HEK293 (cell line): ENCODE results near the gene IGFBP4.

Experiments
- EGR2 ChIP-seq: fragments of 450-650 bp; formaldehyde crosslinking; IDR thresholded peaks from 2 replicates; pipeline ENCODE4 v1.5.1; 2016; ENCODE audit warnings: low read depth, missing biosample characterization, missing genetic modification characterization
- KLF16 ChIP-seq: fragments of 450-650 bp; formaldehyde crosslinking; IDR thresholded peaks from 2 replicates; pipeline ENCODE4 v1.5.1; 2017; ENCODE audit warnings: missing biosample characterization, missing genetic modification characterization
- OSR2 ChIP-seq: fragments of 450-650 bp; formaldehyde crosslinking; IDR thresholded peaks from 2 replicates; pipeline ENCODE4 v1.5.1; 2016; ENCODE audit warnings: missing biosample characterization, missing genetic modification characterization
- PRDM2 ChIP-seq: fragments of 450-650 bp; formaldehyde crosslinking; IDR thresholded peaks from 2 replicates; pipeline ENCODE4 v1.5.1; 2016; ENCODE audit warnings: missing biosample characterization, missing genetic modification characterization, borderline replicate concordance
- REPIN1 ChIP-seq: fragments of 450-650 bp; formaldehyde crosslinking; IDR thresholded peaks from 2 replicates; pipeline ENCODE4 v1.5.1; 2017; ENCODE audit warnings: missing biosample characterization, missing genetic modification characterization, low read depth
- ZBTB20 ChIP-seq: fragments of 450-650 bp; formaldehyde crosslinking; IDR thresholded peaks from 2 replicates; pipeline ENCODE4 v1.5.1; 2016; ENCODE audit warnings: missing biosample characterization, missing genetic modification characterization
- ZBTB21 ChIP-seq: fragments of 450-650 bp; formaldehyde crosslinking; IDR thresholded peaks from 2 replicates; pipeline ENCODE4 v1.5.1; 2017; ENCODE audit warnings: missing biosample characterization, missing genetic modification characterization
- ZEB2 ChIP-seq: fragments of 450-650 bp; formaldehyde crosslinking; IDR thresholded peaks from 2 replicates; pipeline ENCODE4 v1.5.1; 2016; ENCODE audit warnings: missing biosample characterization, missing genetic modification characterization
- ZNF10 ChIP-seq: fragments of 450-650 bp; formaldehyde crosslinking; IDR thresholded peaks from 2 replicates; pipeline ENCODE4 v1.5.1; 2017; ENCODE audit warnings: missing biosample characterization, missing genetic modification characterization
- ZNF121 ChIP-seq: fragments of 450-650 bp; formaldehyde crosslinking; IDR thresholded peaks from 2 replicates; pipeline ENCODE4 v1.5.1; 2016; ENCODE audit warnings: missing biosample characterization, missing genetic modification characterization
- ZNF148 ChIP-seq: fragments of 450-650 bp; formaldehyde crosslinking; IDR thresholded peaks from 2 replicates; pipeline ENCODE4 v1.5.0; 2017; ENCODE audit warnings: missing biosample characterization, missing genetic modification characterization, borderline replicate concordance
- ZNF16 ChIP-seq: fragments of 450-650 bp; formaldehyde crosslinking; IDR thresholded peaks from 2 replicates; pipeline ENCODE4 v1.5.1; 2016; ENCODE audit warnings: low read depth, missing biosample characterization, missing genetic modification characterization
- ZNF202 ChIP-seq: fragments of 450-650 bp; formaldehyde crosslinking; IDR thresholded peaks from 2 replicates; pipeline ENCODE4 v1.5.1; 2016; ENCODE audit warnings: missing biosample characterization, missing genetic modification characterization, borderline replicate concordance
- ZNF266 ChIP-seq: fragments of 450-650 bp; formaldehyde crosslinking; IDR thresholded peaks from 2 replicates; pipeline ENCODE4 v1.5.1; 2016; ENCODE audit warnings: missing biosample characterization, missing genetic modification characterization, low read depth
- ZNF280D ChIP-seq: fragments of 450-650 bp; formaldehyde crosslinking; IDR thresholded peaks from 2 replicates; pipeline ENCODE4 v1.5.1; 2016; ENCODE audit warnings: missing biosample characterization, missing genetic modification characterization
- ZNF311 ChIP-seq: fragments of 450-650 bp; formaldehyde crosslinking; IDR thresholded peaks from 2 replicates; pipeline ENCODE4 v1.5.1; 2017; ENCODE audit warnings: missing biosample characterization, missing genetic modification characterization, borderline replicate concordance
- ZNF354C ChIP-seq: fragments of 450-650 bp; formaldehyde crosslinking; IDR thresholded peaks from 2 replicates; pipeline ENCODE4 v1.5.1; 2016; ENCODE audit warnings: missing biosample characterization, missing genetic modification characterization, low read depth, borderline replicate concordance
- ZNF426 ChIP-seq: fragments of 450-650 bp; formaldehyde crosslinking; IDR thresholded peaks from 2 replicates; pipeline ENCODE4 v1.5.1; 2017; ENCODE audit warnings: missing biosample characterization, missing genetic modification characterization, mild to moderate bottlenecking, inconsistent platforms, moderate library complexity
- ZNF433 ChIP-seq: fragments of 450-650 bp; formaldehyde crosslinking; IDR thresholded peaks from 2 replicates; pipeline ENCODE4 v1.5.1; 2016; ENCODE audit warnings: missing biosample characterization, missing genetic modification characterization, low read depth
- ZNF48 ChIP-seq: fragments of 450-650 bp; formaldehyde crosslinking; IDR thresholded peaks from 2 replicates; pipeline ENCODE4 v1.5.1; 2016; ENCODE audit warnings: missing biosample characterization, missing genetic modification characterization
- ZNF488 ChIP-seq: fragments of 450-650 bp; formaldehyde crosslinking; IDR thresholded peaks from 2 replicates; pipeline ENCODE4 v1.5.1; 2016; ENCODE audit warnings: missing biosample characterization, missing genetic modification characterization
- ZNF514 ChIP-seq: fragments of 450-650 bp; formaldehyde crosslinking; IDR thresholded peaks from 2 replicates; pipeline ENCODE4 v1.5.1; 2016; ENCODE audit warnings: missing biosample characterization, missing genetic modification characterization
- ZNF561 ChIP-seq: fragments of 450-650 bp; IDR thresholded peaks from 2 replicates; pipeline ENCODE4 v1.5.1; 2018; ENCODE audit warnings: missing biosample characterization, missing genetic modification characterization, borderline replicate concordance
- ZNF600 ChIP-seq: fragments of 450-650 bp; formaldehyde crosslinking; IDR thresholded peaks from 2 replicates; pipeline ENCODE4 v1.5.1; 2016; ENCODE audit warnings: missing biosample characterization, missing genetic modification characterization
- ZNF626 ChIP-seq: fragments of 450-650 bp; sonication (Bioruptor Pico); formaldehyde crosslinking; IDR thresholded peaks from 2 replicates; pipeline ENCODE4 v1.5.1; 2018; ENCODE audit warnings: missing biosample characterization, missing genetic modification characterization, inconsistent platforms
- ZNF76 ChIP-seq: fragments of 450-650 bp; formaldehyde crosslinking; IDR thresholded peaks from 2 replicates; pipeline ENCODE4; 2016; ENCODE audit warnings: low read depth, missing biosample characterization, missing genetic modification characterization, borderline replicate concordance

IGFBP4 gene

GRCh38 chr17:40443196-40443987 lies at the start of gene IGFBP4 (continued):
- no peak for TF ChIP-seq ZNF354C (tag by site-specific recombination)
- TF ChIP-seq ZNF488, result no peak
- no peak for TF ChIP-seq ZNF202 (tag by site-specific recombination)
- no peak for TF ChIP-seq OSR2
- TF ChIP-seq ZNF121 (tag by site-specific recombination), result no peak
- no peak for TF ChIP-seq ZNF10 (tag by site-specific recombination)
- no peak for TF ChIP-seq ZNF626 (tag by site-specific recombination)
- TF ChIP-seq ZNF514 (tag by site-specific recombination), result no peak
- no peak for TF ChIP-seq PRDM2 (tag by site-specific recombination)
- TF ChIP-seq ZNF266 (tag by site-specific recombination), result no peak
- TF ChIP-seq ZNF16 (tag by site-specific recombination), result no peak
- no peak for TF ChIP-seq ZNF76 (tag by site-specific recombination)
- no peak for TF ChIP-seq ZNF280D (tag by site-specific recombination)
- no peak for TF ChIP-seq ZNF311 (tag by site-specific recombination)
- no peak for TF ChIP-seq ZEB2
- no peak for TF ChIP-seq REPIN1 (tag by site-specific recombination)
- no peak for TF ChIP-seq ZBTB21 (tag by site-specific recombination)
- no peak for TF ChIP-seq ZBTB20 (tag by site-specific recombination)
- no peak for TF ChIP-seq EGR2 (tag by site-specific recombination)
- no peak for TF ChIP-seq ZNF561
- TF ChIP-seq KLF16 (tag by site-specific recombination), result 0 out of 2 replicates have a peak, but pooled peaks have one; percentile 26
- no peak for TF ChIP-seq ZNF48 (tag by site-specific recombination)
- 0 out of 2 replicates have a peak, but pooled peaks have one; percentile 86 for TF ChIP-seq ZNF600 (tag by site-specific recombination)
- TF ChIP-seq ZNF433 (tag by site-specific recombination), result no peak
- TF ChIP-seq ZNF148 (tag by site-specific recombination), result no peak
- TF ChIP-seq ZNF426 (tag by site-specific recombination), result no peak
